GM12874 (cell line): Measurements from ENCODE around the gene STRA6.

Source experiments
- CTCF ChIP-seq: IDR thresholded peaks from 2 replicates; pipeline ENCODE4 v1.5.1; 2011; ENCODE audit warnings: low read depth, mild to moderate bottlenecking, control low read depth, low read length, moderate library complexity; ENCODE audit not compliant: insufficient read depth

STRA6 gene

DNA sequence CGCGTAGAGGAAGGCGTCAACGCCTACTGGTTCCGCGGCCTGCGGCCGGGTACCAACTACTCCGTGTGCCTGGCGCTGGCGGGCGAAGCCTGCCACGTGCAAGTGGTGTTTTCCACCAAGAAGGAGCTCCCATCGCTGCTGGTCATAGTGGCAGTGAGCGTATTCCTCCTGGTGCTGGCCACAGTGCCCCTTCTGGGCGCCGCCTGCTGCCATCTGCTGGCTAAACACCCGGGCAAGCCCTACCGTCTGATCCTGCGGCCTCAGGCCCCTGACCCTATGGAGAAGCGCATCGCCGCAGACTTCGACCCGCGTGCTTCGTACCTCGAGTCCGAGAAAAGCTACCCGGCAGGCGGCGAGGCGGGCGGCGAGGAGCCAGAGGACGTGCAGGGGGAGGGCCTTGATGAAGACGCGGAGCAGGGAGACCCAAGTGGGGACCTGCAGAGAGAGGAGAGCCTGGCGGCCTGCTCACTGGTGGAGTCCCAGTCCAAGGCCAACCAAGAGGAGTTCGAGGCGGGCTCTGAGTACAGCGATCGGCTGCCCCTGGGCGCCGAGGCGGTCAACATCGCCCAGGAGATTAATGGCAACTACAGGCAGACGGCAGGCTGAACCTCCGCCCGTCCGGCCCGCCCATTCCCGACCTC lies 68.1 kb downstream of the STRA6 start:
- peak; percentile 57 for TF ChIP-seq CTCF

- no peak for TF ChIP-seq CTCF
These were observed 68.7 kb downstream of the STRA6 start for GRCh38 chr15:74133694-74134386.

DNA sequence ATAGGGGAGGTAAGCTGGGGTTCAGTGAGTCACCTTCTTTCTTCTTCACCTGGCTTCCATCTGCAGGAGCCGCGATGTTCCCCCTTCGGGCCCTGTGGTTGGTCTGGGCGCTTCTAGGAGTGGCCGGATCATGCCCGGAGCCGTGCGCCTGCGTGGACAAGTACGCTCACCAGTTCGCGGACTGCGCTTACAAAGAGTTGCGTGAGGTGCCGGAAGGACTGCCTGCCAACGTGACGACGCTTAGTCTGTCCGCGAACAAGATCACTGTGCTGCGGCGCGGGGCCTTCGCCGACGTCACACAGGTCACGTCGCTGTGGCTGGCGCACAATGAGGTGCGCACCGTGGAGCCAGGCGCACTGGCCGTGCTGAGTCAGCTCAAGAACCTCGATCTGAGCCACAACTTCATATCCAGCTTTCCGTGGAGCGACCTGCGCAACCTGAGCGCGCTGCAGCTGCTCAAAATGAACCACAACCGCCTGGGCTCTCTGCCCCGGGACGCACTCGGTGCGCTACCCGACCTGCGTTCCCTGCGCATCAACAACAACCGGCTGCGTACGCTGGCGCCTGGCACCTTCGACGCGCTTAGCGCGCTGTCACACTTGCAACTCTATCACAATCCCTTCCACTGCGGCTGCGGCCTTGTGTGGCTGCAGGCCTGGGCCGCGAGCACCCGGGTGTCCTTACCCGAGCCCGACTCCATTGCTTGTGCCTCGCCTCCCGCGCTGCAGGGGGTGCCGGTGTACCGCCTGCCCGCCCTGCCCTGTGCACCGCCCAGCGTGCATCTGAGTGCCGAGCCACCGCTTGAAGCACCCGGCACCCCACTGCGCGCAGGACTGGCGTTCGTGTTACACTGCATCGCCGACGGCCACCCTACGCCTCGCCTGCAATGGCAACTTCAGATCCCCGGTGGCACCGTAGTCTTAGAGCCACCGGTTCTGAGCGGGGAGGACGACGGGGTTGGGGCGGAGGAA lies 69.6 kb downstream of the STRA6 start:
- TF ChIP-seq CTCF = 0 out of 2 replicates have a peak, but pooled peaks have one; percentile 22

DNA sequence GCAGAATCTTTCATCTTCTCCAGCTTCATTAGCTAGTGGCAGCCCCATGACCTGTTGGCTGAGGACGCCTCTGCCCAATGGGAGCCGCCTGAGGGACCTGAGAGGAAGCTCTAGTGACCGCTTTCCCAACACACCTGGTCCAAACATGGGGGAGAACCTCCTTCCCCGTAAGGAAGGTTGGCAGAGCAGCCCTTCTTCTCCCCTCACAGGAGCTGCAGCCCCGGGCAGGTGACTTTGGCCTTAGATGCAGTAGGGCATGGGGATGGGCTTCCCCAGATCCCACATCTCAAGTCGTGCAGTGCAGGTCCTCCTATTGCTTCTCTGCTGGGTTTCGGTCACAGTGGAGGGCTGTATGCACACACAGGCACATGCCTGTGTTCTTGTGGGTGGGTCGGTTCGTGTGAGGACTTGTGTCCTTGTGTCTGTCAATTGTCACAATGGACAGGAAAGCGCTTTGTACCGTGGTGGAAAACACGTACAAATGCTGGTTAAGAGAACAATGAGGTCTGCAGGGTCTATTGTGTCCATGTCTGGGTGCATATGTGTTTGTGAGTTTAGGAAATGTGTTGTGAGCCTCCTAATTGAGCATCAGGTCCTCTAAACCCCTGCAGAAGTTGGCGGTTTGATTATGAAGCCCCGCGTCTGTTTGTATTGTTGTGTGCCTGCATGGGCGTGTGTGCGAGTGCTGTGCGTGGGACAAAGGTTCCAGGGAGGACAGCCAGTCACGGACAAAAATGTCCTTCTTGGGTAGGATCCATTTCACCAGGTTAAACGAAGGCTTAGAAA lies 70.8 kb downstream of the STRA6 start:
- no peak for TF ChIP-seq CTCF

- no peak for TF ChIP-seq CTCF
These were observed 71.5 kb downstream of the STRA6 start for GRCh38 chr15:74130849-74131627.

DNA sequence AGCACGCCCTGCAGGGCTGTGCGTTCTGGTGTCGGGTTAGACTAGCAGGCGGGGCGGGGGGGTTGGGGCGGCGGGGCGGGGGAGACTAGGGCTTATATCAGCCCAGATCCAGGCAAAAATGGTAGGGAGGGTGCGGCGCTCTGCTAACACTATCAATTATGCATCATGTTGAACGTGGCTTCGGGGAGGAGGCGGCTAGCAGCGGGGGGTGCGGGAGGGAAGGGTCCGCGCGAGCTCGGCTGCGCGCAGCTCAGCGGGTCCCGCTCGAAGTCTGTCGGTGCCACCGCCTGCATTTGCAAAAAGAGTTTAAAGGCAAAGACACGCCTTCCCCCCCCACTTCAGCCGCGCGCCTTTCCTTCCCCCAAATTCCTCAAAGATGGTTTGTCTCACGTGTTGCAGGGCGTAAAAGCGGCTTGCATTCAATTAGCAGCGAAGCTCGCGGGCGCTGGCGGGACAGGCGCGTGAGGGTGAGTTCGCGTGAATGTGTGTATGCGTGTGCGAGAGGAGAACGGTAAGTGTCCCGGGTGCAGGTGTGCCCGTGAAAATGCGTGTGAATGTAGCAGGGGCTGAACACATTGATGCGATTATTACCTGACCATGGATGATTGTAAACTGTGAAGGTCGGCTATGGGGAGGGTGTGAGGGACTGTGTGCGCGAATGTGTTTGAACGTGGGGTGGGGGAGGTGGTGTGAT lies 72.3 kb downstream of the STRA6 start, which contains the start of gene ISLR2:
Gene ISLR2 (plus strand): TSS at position 432 of the 694 bp plus-strand sequence. CDS start 2,169 bp downstream, outside the sequence.
- TF ChIP-seq CTCF = no peak
